Endothelial cell (in vitro differentiated cells): Measurements from ENCODE around the gene HIGD1A. TPM values are rescaled to one million over a fixed set of nuclear protein-coding genes. Genes with fewer than 3 reads are reported as not detected.

Experiments
- DNase-seq: peaks from one replicate; pipeline ENCODE4 v3.0.0; 2021; ENCODE audit warnings: low spot score
- H3K27ac Mint-ChIP-seq: one replicate; pipeline ENCODE4 v1.8.0; 2021; ENCODE audit warnings: mixed read lengths, inconsistent platforms; ENCODE audit not compliant: unreplicated experiment
- H3K27me3 Mint-ChIP-seq: one replicate; pipeline ENCODE4 v1.8.0; 2021; ENCODE audit warnings: mild to moderate bottlenecking, moderate library complexity, mixed read lengths, inconsistent platforms; ENCODE audit not compliant: unreplicated experiment
- H3K36me3 Mint-ChIP-seq: one replicate; pipeline ENCODE4 v1.8.0; 2021; ENCODE audit warnings: mild to moderate bottlenecking, low read depth, mixed read lengths, inconsistent platforms; ENCODE audit not compliant: unreplicated experiment
- H3K4me1 Mint-ChIP-seq: one replicate; pipeline ENCODE4 v1.8.0; 2021; ENCODE audit warnings: mild to moderate bottlenecking, mixed read lengths, inconsistent platforms; ENCODE audit not compliant: unreplicated experiment
- H3K4me3 Mint-ChIP-seq: one replicate; pipeline ENCODE4 v1.8.0; 2021; ENCODE audit warnings: mild to moderate bottlenecking, mixed read lengths, inconsistent platforms; ENCODE audit not compliant: unreplicated experiment
- H3K9me3 Mint-ChIP-seq: one replicate; pipeline ENCODE4 v1.8.0; 2021; ENCODE audit warnings: mixed read lengths, inconsistent platforms; ENCODE audit not compliant: unreplicated experiment
- CTCF ChIP-seq: fragments of 200-600 bp; sonication (generic); IDR thresholded peaks from one replicate; pipeline ENCODE4 v1.5.0; 2021; ENCODE audit warnings: antibody characterized with exemption; ENCODE audit not compliant: unreplicated experiment
- total RNA-seq: library from RNA; stranded (reverse); fragmentation: NEBNext Ultra II Directional; extraction: Animal tissue kit (Norgen Biotek cat#: 25700); gene quantifications from one replicate; pipeline ENCODE4 v1.2.1, GENCODE V29; 2021; ENCODE audit not compliant: unreplicated experiment

The HIGD1A gene
- total RNA-seq, 1 donor from 2014 or later: 60.7 TPM

GRCh38 chr3:42762046-42762724 is 42.1 kb downstream of the HIGD1A start:
- H3K36me3 Mint-ChIP-seq: no peaks in the 10 kb centered on the region
- no peaks in the 10 kb centered on the region for H3K4me1 Mint-ChIP-seq
- no peaks in the 10 kb centered on the region for H3K9me3 Mint-ChIP-seq
- peaks cover 3% of the 10 kb centered on the region for H3K27me3 Mint-ChIP-seq
- no peak overlapping the region for H3K27ac Mint-ChIP-seq
- no peak overlapping the region for H3K4me3 Mint-ChIP-seq
- no peak for TF ChIP-seq CTCF
- no peak for DNase-seq

DNA sequence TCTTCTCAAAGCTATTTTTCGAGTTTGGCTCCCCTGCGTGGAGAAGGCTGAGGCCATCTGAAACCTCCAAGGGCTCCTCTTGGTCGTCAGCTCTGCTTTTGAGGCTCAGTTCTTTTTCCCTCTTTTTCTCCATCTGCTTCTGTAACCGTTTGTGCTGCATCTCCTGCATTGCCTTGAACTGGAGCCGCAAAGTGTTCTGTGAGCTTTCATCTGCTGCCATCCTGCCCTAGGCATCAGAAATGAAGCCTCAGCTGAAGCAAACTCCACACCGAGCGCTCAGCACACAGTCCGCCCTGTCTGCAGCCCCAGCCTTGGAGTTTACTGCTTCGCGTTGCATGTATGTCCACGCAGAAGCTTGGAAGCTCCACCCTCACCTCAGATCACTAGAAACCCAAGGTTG is 46.2 kb downstream of the HIGD1A start:
- H3K4me3 Mint-ChIP-seq: no peak overlapping the region
- no peaks in the 10 kb centered on the region for H3K4me1 Mint-ChIP-seq
- no peak overlapping the region for H3K27ac Mint-ChIP-seq
- no peaks in the 10 kb centered on the region for H3K9me3 Mint-ChIP-seq
- no peak for TF ChIP-seq CTCF
- H3K27me3 Mint-ChIP-seq: peaks cover 6% of the 10 kb centered on the region
- peaks cover 4% of the 10 kb centered on the region for H3K36me3 Mint-ChIP-seq
- DNase-seq: no peak

GRCh38 chr3:42756681-42757213 is 47.5 kb downstream of the HIGD1A start:
- Mint-ChIP-seq H3K27me3 (peaks cover 6% of the 10 kb centered on the region), H3K27ac (no peak overlapping the region), H3K4me3 (no peak overlapping the region), H3K36me3 (peaks cover 7% of the 10 kb centered on the region), H3K4me1 (no peaks in the 10 kb centered on the region), H3K9me3 (no peaks in the 10 kb centered on the region)
- no peak for DNase-seq
- TF ChIP-seq CTCF: no peak

- DNase-seq: no peak
- H3K4me3 Mint-ChIP-seq: no peak overlapping the region
- H3K4me1 Mint-ChIP-seq: no peaks in the 10 kb centered on the region
- H3K27me3 Mint-ChIP-seq: peaks cover 6% of the 10 kb centered on the region
- H3K36me3 Mint-ChIP-seq: peaks cover 7% of the 10 kb centered on the region
- TF ChIP-seq CTCF: no peak
- no peaks in the 10 kb centered on the region for H3K9me3 Mint-ChIP-seq
- H3K27ac Mint-ChIP-seq: no peak overlapping the region
These were observed 48.4 kb downstream of the HIGD1A start for GRCh38 chr3:42755681-42756578.
